H1 (cell line): ENCODE measurements around the gene NHS. TPM values are rescaled to one million over a fixed set of nuclear protein-coding genes. Genes with fewer than 3 reads are reported as not detected.

Experiments used
- CTCF ChIA-PET: fragments of 300-600 bp; sonication (Branson Sonifier 250); formaldehyde crosslinking; loops from one replicate; lab custom pipeline; 2021; ENCODE audit not compliant: partially characterized antibody; lab: Charles Lee
- POLR2A ChIA-PET: fragments of 300-600 bp; sonication (Branson Sonifier 250); formaldehyde crosslinking; loops from one replicate; lab custom pipeline; 2021; ENCODE audit warnings: inconsistent platforms; ENCODE audit not compliant: partially characterized antibody; lab: Charles Lee
- DNase-seq, 2 experiments: peaks; one replicate each; pipeline versions ENCODE4 v3.0.0 to v3.0.0-alpha.2; 2010 to 2022; ENCODE audit warnings: low spot score in 2 of 2, low read depth in 1 of 2, mixed read lengths in 1 of 2
- FAIRE-seq: peaks from 2 replicates; lab custom pipeline; 2011; peaks lifted over from hg19 to GRCh38; lab: Jason Lieb, UNC
- H2AFZ ChIP-seq: 2 replicates; pipeline ENCODE4 v1.8.1; 2012; ENCODE audit warnings: low read length, inconsistent platforms
- H2AK5ac ChIP-seq: 2 replicates; pipeline ENCODE4 v1.6.1; 2013; ENCODE audit warnings: low read depth, low read length
- H2BK120ac ChIP-seq: replicated peaks from 2 replicates; pipeline ENCODE3; 2013; ENCODE audit warnings: low read depth, low read length, inconsistent platforms
- H2BK12ac ChIP-seq: 2 replicates; pipeline ENCODE4 v1.6.1; 2013; ENCODE audit warnings: low read depth, low read length
- H2BK15ac ChIP-seq: 2 replicates; pipeline ENCODE4 v1.6.1; 2013; ENCODE audit warnings: low read length
- H2BK20ac ChIP-seq: 2 replicates; pipeline ENCODE4 v1.6.1; 2013; ENCODE audit warnings: low read length
- H2BK5ac ChIP-seq: 2 replicates; pipeline ENCODE4 v1.6.1; 2013; ENCODE audit warnings: low read depth, low read length
- H3K14ac ChIP-seq: 2 replicates; pipeline ENCODE4 v1.6.1; 2013; ENCODE audit warnings: inconsistent platforms; ENCODE audit not compliant: insufficient read length
- H3K18ac ChIP-seq: 2 replicates; pipeline ENCODE4 v1.6.1; 2013; ENCODE audit warnings: low read length; ENCODE audit errors: extremely low read depth
- H3K23ac ChIP-seq: 2 replicates; pipeline ENCODE4 v1.6.1; 2013; ENCODE audit warnings: inconsistent platforms; ENCODE audit not compliant: insufficient read length
- H3K23me2 ChIP-seq: 2 replicates; pipeline ENCODE4 v1.6.1; 2013; ENCODE audit warnings: low read depth, low read length
- H3K27ac ChIP-seq: 2 replicates; pipeline ENCODE4 v1.6.1; 2011; ENCODE audit warnings: low read depth, low read length, inconsistent platforms
- H3K27me3 ChIP-seq, 4 experiments: replicated peaks in 1 of 4; 1 replicate in 1 of 4; 2 replicates in 3 of 4; pipeline versions ENCODE4 v1.6.1 to v1.8.1; 2011 to 2013; ENCODE audit warnings: low read length in 3 of 4, mild to moderate bottlenecking in 3 of 4, inconsistent platforms in 2 of 4, mixed read lengths in 2 of 4, moderate library complexity in 1 of 4; ENCODE audit not compliant: control insufficient read depth in 3 of 4, insufficient read depth in 3 of 4; ENCODE audit errors: extremely low read depth in 1 of 4
- H3K36me3 ChIP-seq, 4 experiments: 2 replicates each; pipeline versions ENCODE4 v1.6.1 to v1.8.1; 2011 to 2013; ENCODE audit warnings: mild to moderate bottlenecking in 4 of 4, low read length in 3 of 4, moderate library complexity in 2 of 4, control low read depth in 1 of 4, inconsistent platforms in 1 of 4; ENCODE audit not compliant: insufficient read depth in 4 of 4, control insufficient read depth in 2 of 4
- H3K4ac ChIP-seq: replicated peaks from 2 replicates; pipeline ENCODE3; 2013; ENCODE audit warnings: low read length, low read depth, mixed read lengths, inconsistent platforms; ENCODE audit not compliant: insufficient read length
- H3K4me1 ChIP-seq, 4 experiments: replicated peaks in 1 of 4; 1 replicate in 1 of 4; 2 replicates in 3 of 4; pipeline versions ENCODE4 v1.6.1 to v1.8.1; 2011 to 2013; ENCODE audit warnings: low read length in 3 of 4, inconsistent platforms in 2 of 4, mixed read lengths in 1 of 4; ENCODE audit not compliant: insufficient read depth in 4 of 4, control insufficient read depth in 3 of 4
- H3K4me2 ChIP-seq, 2 experiments: 2 replicates each; pipeline versions ENCODE4 v1.6.1 to v1.8.1; 2011 to 2013; ENCODE audit warnings: low read depth in 2 of 2, low read length in 2 of 2, control low read depth in 1 of 2, inconsistent platforms in 1 of 2, mild to moderate bottlenecking in 1 of 2; ENCODE audit not compliant: insufficient read depth in 1 of 2
- H3K4me3 ChIP-seq, 4 experiments: fragments of 200-600, 300-600 bp in 1 of 4; sonication (generic), shearing (Covaris generic), sonication (Bioruptor Twin) in 1 of 4; 2 replicates each; pipeline versions ENCODE4 v1.5.1 to v1.8.1; 2011 to 2016; ENCODE audit warnings: low read length in 4 of 4, low read depth in 3 of 4, control low read depth in 2 of 4, inconsistent platforms in 2 of 4, mild to moderate bottlenecking in 2 of 4, mixed read lengths in 1 of 4, moderate library complexity in 1 of 4; ENCODE audit not compliant: insufficient read depth in 2 of 4; ENCODE audit errors: extremely low read depth in 1 of 4
- H3K56ac ChIP-seq: replicated peaks from 2 replicates; pipeline ENCODE3; 2013; ENCODE audit warnings: low read depth, mild to moderate bottlenecking, mixed read lengths, low read length, inconsistent platforms; ENCODE audit not compliant: insufficient read length
- H3K79me1 ChIP-seq: 2 replicates; pipeline ENCODE4 v1.6.1; 2013; ENCODE audit warnings: low read depth, low read length, control low read depth
- H3K79me2 ChIP-seq, 2 experiments: 2 replicates each; pipeline versions ENCODE4 v1.6.1 to v1.8.1; 2012 to 2013; ENCODE audit warnings: low read length in 2 of 2, mild to moderate bottlenecking in 2 of 2, inconsistent platforms in 1 of 2; ENCODE audit not compliant: insufficient read depth in 2 of 2, control insufficient read depth in 1 of 2
- H3K9ac ChIP-seq, 4 experiments: replicated peaks in 1 of 4; 1 replicate in 1 of 4; 2 replicates in 3 of 4; pipeline versions ENCODE4 v1.6.1 to v1.8.1; 2011 to 2013; ENCODE audit warnings: low read depth in 3 of 4, low read length in 3 of 4, control low read depth in 2 of 4, mild to moderate bottlenecking in 2 of 4, moderate library complexity in 2 of 4, inconsistent platforms in 1 of 4; ENCODE audit errors: extremely low read depth in 1 of 4
- H3K9me3 ChIP-seq, 2 experiments: 2 replicates each; pipeline versions ENCODE4 v1.6.1 to v1.8.1; 2012 to 2013; ENCODE audit warnings: mild to moderate bottlenecking in 2 of 2, moderate library complexity in 2 of 2, control low read depth in 1 of 2, inconsistent platforms in 1 of 2, low read depth in 1 of 2, low read length in 1 of 2, mixed read lengths in 1 of 2; ENCODE audit not compliant: insufficient read depth in 2 of 2
- H4K20me1 ChIP-seq, 2 experiments: replicated peaks in 1 of 2; 2 replicates each; pipeline versions ENCODE3 to v1.8.1; 2011 to 2013; ENCODE audit warnings: inconsistent platforms in 2 of 2, low read length in 2 of 2, mild to moderate bottlenecking in 1 of 2; ENCODE audit not compliant: insufficient read depth in 2 of 2, control insufficient read depth in 1 of 2
- H4K5ac ChIP-seq: 2 replicates; pipeline ENCODE4 v1.6.1; 2013; ENCODE audit warnings: low read length, low read depth, mixed read lengths, inconsistent platforms; ENCODE audit not compliant: insufficient read length
- H4K8ac ChIP-seq: 2 replicates; pipeline ENCODE4 v1.8.0; 2013; ENCODE audit warnings: mild to moderate bottlenecking, moderate library complexity, low read length, inconsistent platforms; ENCODE audit not compliant: insufficient read depth; ENCODE audit errors: extremely low read depth
- H4K91ac ChIP-seq: replicated peaks from 2 replicates; pipeline ENCODE3; 2013; ENCODE audit warnings: low read length, mixed read lengths, inconsistent platforms; ENCODE audit not compliant: insufficient read length
- GABPA ChIP-seq: IDR thresholded peaks from 2 replicates; pipeline ENCODE4 v1.6.1; 2011; ENCODE audit warnings: mild to moderate bottlenecking, low read length, moderate library complexity, borderline replicate concordance; ENCODE audit not compliant: insufficient read depth
- GTF2F1 ChIP-seq: IDR thresholded peaks from 2 replicates; pipeline ENCODE4 v1.6.1; 2012; ENCODE audit warnings: low read depth, low read length, improper control_type of control experiment, borderline replicate concordance
- KDM4A ChIP-seq: IDR thresholded peaks from one replicate; pipeline ENCODE4 v1.7.1; 2012; ENCODE audit warnings: low read depth, mild to moderate bottlenecking, moderate library complexity, low read length, inconsistent platforms; ENCODE audit not compliant: severe bottlenecking
- RBBP5 ChIP-seq: IDR thresholded peaks from 2 replicates; pipeline ENCODE4 v1.7.1; 2012; ENCODE audit warnings: low read depth, mild to moderate bottlenecking, inconsistent platforms, low read length, moderate library complexity, borderline replicate concordance
- RXRA ChIP-seq: IDR thresholded peaks from 2 replicates; pipeline ENCODE4 v1.6.1; 2011; ENCODE audit warnings: low read depth, mild to moderate bottlenecking, low read length, moderate library complexity; ENCODE audit not compliant: insufficient read depth
- SP4 ChIP-seq: IDR thresholded peaks from 2 replicates; pipeline ENCODE4 v1.6.1; 2012; ENCODE audit warnings: low read length, inconsistent platforms
- SRF ChIP-seq: IDR thresholded peaks from 2 replicates; pipeline ENCODE4 v1.6.1; 2011; ENCODE audit warnings: mild to moderate bottlenecking, low read depth, low read length, moderate library complexity
- TAF7 ChIP-seq: optimal IDR thresholded peaks from 2 replicates; pipeline ENCODE3; 2011; ENCODE audit warnings: low read depth, mild to moderate bottlenecking, inconsistent platforms, low read length, moderate library complexity, borderline replicate concordance
- TEAD4 ChIP-seq: IDR thresholded peaks from 2 replicates; pipeline ENCODE4 v1.6.1; 2012; ENCODE audit warnings: low read depth, low read length, inconsistent platforms, mixed read lengths
- WGBS, 2 experiments: shearing (Covaris generic) in 1 of 2; methylation state at CpG; one replicate each; pipeline versions ENCODE4 v1.1.6 to v1.1.7; 2013 to 2015; ENCODE audit warnings: low lambda C conversion rate in 2 of 2, mixed read lengths in 2 of 2, inconsistent platforms in 1 of 2, low coverage in 1 of 2, missing lambda C conversion rate in 1 of 2; ENCODE audit not compliant: insufficient replicate concordance in 2 of 2, insufficient coverage in 1 of 2, insufficient read length in 1 of 2; ENCODE audit errors: extremely low coverage in 1 of 2, missing lambda C conversion rate in 1 of 2; 5-methylcytosine and 5-hydroxymethylcytosine counted together
- polyA plus RNA-seq, 7 experiments: library from polyadenylated mRNA; depleted of rRNA in 3 of 7; stranded (reverse) in 5 of 7; unstranded in 2 of 7; fragments of >200 nt in 5 of 7; fragments of 200-250 nt in 2 of 7; gene quantifications; 1 replicate in 5 of 7; 2 replicates in 1 of 7; 4 replicates in 1 of 7; pipeline versions ENCODE4 v1.2.1 to v1.2.3, GENCODE V29; 2011 to 2013; ENCODE audit warnings: missing spikeins in 2 of 7, mixed read lengths in 2 of 7
- total RNA-seq: library from RNA; stranded (reverse); fragmentation: NEBNext Ultra II Directional; extraction: Animal tissue kit (Norgen Biotek cat#: 25700); gene quantifications from 2 replicates; pipeline ENCODE4 v1.2.1, GENCODE V29; 2021
- TF ChIP-seq, protein P1 (sequence below): IDR thresholded peaks from 2 replicates; pipeline ENCODE4 v1.6.1; 2011; ENCODE audit warnings: low read depth, mild to moderate bottlenecking, low read length; ENCODE audit not compliant: insufficient read depth
- TF ChIP-seq, protein P2 (sequence below): IDR thresholded peaks from 2 replicates; pipeline ENCODE4 v1.6.1; 2012; ENCODE audit warnings: low read length, inconsistent platforms
- TF ChIP-seq, protein P3 (sequence below): IDR thresholded peaks from 2 replicates; pipeline ENCODE4 v1.6.1; 2012; ENCODE audit warnings: inconsistent platforms

Gene NHS
- total and polyA plus RNA-seq, 2 of the 8 experiments (the other 6 are each of a cell fraction or from before 2014, with no cell fraction given), result 2.2 to 6.7 TPM

DNA sequence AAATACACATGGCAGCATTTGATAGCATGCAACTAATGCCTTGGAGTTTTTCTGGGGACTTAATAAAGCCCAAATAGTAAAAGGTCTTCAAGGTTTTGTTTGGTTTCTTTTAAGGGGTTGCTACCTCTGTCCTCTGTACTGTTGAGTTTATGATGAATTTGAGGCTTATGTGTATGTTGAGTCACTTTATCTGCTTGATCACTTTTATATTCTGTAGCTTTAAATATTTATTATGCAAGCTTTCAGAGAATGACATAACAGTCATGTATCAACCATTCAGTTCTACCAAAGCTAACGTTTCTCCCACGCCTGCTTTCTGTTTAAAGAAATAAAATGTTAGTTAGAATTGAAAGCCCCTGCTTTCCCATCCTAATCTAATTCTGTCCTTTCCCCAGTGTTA, 122.2 kb downstream of the NHS start:
- no peak overlapping the region for H4K8ac ChIP-seq
- no peaks in the 10 kb centered on the region for H3K79me2 ChIP-seq
- no peak overlapping the region for H3K56ac ChIP-seq
- ChIA-PET POLR2A (no interaction called here), CTCF (interaction anchor here (0.5 kb wide), 1 partner anchor 26 kb away, joined by 3 read pairs; no protein-coding TSS in a partner anchor)
- H3K18ac ChIP-seq, result no peak overlapping the region
- H4K91ac ChIP-seq, result no peak overlapping the region
- no peak overlapping the region for H3K4me3 ChIP-seq
- no peak overlapping the region for H2AFZ ChIP-seq
- no peak overlapping the region for H3K23ac ChIP-seq
- H2BK5ac ChIP-seq, result no peak overlapping the region
- H4K5ac ChIP-seq, result no peak overlapping the region
- no peaks in the 10 kb centered on the region for H3K23me2 ChIP-seq
- H3K14ac ChIP-seq, result no peak overlapping the region
- no peaks in the 10 kb centered on the region for H3K36me3 ChIP-seq
- DNase-seq, result no peak
- no peak overlapping the region for H3K9ac ChIP-seq
- H3K27ac ChIP-seq, result no peak overlapping the region
- no peaks in the 10 kb centered on the region for H3K9me3 ChIP-seq
- H2BK12ac ChIP-seq, result no peak overlapping the region
- WGBS, 2 experiments, result 81% methylated on average over 2 of the region's 2 CpGs; no CpG with 5 or more reads in 1 of the 2 experiments
- H2BK20ac ChIP-seq, result no peak overlapping the region
- H3K79me1 ChIP-seq, result no peaks in the 10 kb centered on the region
- no peaks in the 10 kb centered on the region for H3K27me3 ChIP-seq
- H3K4me2 ChIP-seq, result no peak overlapping the region
- 0 out of 7 replicates have a peak, but pooled peaks cover 0 to 4% (median 1%) of the 10 kb centered on the region in 4 experiments for H3K4me1 ChIP-seq
- no peak overlapping the region for H2BK120ac ChIP-seq
- no peak for FAIRE-seq
- H2BK15ac ChIP-seq, result no peak overlapping the region
- no peak overlapping the region for H2AK5ac ChIP-seq
- H4K20me1 ChIP-seq, result no peaks in the 10 kb centered on the region
- H3K4ac ChIP-seq, result no peak overlapping the region
- TF ChIP-seq SP4, result no peak
- no peak for TF ChIP-seq RXRA
- TF ChIP-seq, protein P1, sequence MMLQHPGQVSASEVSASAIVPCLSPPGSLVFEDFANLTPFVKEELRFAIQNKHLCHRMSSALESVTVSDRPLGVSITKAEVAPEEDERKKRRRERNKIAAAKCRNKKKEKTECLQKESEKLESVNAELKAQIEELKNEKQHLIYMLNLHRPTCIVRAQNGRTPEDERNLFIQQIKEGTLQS, result no peak
- TF ChIP-seq SRF, result no peak
- TF ChIP-seq TEAD4, result no peak
- TF ChIP-seq, protein P2, sequence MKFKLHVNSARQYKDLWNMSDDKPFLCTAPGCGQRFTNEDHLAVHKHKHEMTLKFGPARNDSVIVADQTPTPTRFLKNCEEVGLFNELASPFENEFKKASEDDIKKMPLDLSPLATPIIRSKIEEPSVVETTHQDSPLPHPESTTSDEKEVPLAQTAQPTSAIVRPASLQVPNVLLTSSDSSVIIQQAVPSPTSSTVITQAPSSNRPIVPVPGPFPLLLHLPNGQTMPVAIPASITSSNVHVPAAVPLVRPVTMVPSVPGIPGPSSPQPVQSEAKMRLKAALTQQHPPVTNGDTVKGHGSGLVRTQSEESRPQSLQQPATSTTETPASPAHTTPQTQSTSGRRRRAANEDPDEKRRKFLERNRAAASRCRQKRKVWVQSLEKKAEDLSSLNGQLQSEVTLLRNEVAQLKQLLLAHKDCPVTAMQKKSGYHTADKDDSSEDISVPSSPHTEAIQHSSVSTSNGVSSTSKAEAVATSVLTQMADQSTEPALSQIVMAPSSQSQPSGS, result no peak
- TF ChIP-seq RBBP5, result no peak
- TF ChIP-seq GABPA, result no peak
- TF ChIP-seq GTF2F1, result no peak
- TF ChIP-seq TAF7, result no peak
- no peak for TF ChIP-seq KDM4A
- TF ChIP-seq, protein P3, sequence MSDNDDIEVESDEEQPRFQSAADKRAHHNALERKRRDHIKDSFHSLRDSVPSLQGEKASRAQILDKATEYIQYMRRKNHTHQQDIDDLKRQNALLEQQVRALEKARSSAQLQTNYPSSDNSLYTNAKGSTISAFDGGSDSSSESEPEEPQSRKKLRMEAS, result no peak
